ENCODE measurements around the gene VAC14.
"Not testable (repeated sequence)": the region's sequence is repeated elsewhere in the genome, so short reads cannot be mapped to it uniquely, and the experiment has no call there.

The VAC14 gene

GRCh38 chr16:70681382-70682238 is 119.3 kb downstream of the VAC14 start:
- no peak for DNase-seq (ENCODE audit: low read depth in 2 of 2)

DNA sequence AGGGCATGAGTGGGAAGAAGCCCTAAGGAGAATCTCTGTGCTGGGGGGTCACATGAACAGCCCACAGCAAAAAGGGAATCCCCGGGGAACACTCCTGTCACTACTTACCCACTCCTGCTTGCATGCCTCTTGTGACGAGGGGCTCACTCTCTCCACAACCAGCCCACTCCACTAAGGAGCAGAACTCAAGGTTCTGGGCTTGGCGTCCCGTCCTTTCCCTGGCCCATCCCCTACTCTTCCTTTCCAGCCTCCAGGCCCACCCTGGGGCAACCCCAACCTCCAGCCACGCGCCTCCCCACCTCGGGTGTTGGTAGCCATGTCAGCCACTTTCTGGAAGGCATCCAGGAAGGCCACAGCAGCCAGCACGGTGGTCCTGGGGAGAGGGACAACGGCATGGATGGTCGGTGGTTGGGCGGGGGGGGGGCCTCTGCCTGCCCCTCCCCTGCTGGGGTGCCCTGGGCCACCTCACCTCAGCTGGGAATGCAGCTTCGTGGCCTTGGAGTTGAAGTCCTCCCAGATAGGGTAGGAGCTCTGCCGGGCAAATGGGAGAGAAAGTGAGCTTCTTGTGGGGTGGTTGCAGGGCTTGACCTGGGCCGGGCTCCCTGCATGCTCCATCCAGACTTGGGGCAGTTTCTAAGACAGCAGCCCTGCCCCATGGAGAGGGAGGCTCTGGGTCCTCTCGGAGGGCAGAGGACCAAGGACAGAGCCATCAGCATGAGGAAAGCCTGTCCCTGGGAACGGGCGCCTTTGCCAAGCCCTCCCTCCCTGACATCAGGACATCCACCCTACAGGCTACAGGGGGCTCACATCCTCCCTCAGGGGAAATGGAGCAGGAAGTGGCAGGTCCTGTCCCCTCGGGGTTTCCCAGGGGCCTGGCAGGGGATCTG is 120.2 kb downstream of the VAC14 start:
- no peak for DNase-seq (ENCODE audit: low read depth in 2 of 2)

- peak in 1 of 2 donors; percentile 6 for DNase-seq (ENCODE audit: low read depth in 2 of 2)
Observed at GRCh38 chr16:70679671-70680494, 121.1 kb downstream of the VAC14 start.

DNA sequence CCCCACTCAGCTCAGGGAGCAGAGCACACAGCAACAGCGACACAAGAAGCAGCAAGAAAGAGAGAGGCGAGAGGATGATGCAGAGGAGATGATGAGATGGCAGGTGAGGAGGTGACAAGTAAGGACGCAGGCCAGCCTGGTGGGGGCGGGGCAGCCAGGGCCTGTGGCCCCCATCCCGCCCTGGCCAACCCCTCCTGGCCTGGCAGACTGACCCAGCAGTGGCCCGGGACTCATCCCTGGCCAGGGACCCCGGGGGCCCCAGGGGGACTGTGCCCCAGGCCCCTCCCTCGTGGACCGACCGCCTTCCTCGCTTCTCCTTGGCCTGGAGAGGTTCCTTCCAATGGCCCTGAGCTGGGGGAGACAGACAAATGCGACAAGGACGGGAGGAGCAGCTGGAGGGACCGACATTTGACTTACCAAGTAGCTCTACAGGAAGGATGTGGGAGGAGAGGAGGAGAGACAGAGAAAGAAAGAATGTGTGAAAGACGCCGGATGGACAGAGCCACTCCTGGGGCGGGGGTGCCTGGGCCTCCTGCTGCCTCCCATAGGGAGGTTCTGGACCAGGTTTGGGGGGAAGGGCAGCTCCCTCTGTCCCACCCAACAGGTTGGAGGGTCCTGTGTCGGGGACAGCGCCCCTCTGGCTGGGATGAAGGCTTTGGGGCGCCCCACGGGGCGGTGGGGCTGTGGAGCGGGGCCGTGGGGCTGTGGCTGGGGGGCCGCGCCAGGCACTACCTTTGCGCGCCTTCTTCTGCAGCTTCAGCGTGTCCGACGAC is 121.9 kb downstream of the VAC14 start:
- DNase-seq (ENCODE audit: low read depth in 2 of 2) = no peak

DNA sequence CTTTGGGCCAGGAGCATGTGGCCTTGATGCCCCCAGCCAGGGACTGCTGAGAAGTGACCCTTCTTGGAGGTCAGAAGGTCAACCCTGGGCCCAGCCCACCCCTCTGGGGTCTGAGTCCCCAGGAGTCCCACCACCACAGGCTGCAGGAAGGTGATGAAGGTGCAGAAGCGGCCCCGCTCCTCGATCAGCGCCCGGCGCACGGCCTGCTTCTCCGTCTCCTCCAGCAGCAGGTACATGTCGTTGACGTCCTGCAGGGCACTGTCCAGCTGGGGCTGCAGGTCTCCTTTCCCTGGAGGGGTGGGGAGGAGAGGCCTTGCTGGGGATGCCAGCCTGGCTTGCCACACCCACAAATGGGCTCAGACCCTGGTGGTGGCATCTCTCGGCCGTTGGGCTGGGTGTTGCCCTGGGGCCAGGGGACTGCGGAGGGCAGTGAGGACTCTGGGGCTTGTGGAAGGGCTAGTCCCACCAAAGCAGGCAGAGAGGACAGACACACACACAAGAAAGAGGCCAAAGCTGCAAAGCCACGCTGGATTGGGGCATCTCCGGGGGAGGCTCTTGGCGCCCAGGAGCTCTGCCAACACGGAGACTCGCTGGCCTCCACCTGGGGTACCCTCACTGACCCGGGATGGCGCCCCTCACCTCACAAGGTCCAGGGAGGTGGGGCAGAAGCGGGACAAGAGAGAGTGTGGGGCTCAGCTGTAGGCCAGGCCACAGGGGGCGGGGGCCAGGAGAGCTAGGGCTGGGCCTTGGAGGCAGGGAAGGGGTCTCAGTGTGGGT is 122.6 kb downstream of the VAC14 start:
- no peak for DNase-seq (ENCODE audit: low read depth in 2 of 2)

DNA sequence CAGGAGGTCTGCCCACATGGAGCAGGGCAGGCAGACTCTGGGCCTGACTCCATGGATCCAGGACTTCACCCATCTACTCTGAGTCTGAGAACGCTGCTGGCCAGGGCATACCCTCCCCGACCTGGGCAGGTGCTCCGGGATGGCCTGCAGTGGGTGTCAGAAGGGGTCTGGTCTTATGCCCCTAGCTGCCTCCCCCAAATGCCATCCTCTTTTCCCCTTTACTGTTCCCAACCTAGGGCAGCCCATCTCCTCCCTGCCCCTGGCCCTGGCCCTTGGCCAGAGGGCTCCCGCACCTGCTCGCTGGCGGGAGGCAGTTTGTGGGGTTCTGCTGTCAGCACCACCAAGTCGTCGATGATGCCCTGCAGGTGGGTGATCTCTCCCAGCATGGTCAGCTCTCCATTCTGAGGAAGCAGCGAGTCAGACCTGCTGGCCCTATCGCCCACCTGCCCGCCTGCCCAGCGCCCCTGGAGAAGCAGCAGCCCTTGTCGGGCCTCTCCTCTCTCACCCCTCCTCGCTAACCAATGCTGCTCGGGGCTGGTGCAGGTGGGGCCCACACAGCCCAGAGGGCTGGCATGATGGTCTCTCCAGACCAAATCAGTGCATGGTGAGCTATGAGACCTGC is 123.3 kb downstream of the VAC14 start:
- no peak for DNase-seq (ENCODE audit: low read depth in 2 of 2)

- no peak for DNase-seq (ENCODE audit: low read depth in 2 of 2)
Observed at GRCh38 chr16:70676675-70677498, 124.1 kb downstream of the VAC14 start.

DNA sequence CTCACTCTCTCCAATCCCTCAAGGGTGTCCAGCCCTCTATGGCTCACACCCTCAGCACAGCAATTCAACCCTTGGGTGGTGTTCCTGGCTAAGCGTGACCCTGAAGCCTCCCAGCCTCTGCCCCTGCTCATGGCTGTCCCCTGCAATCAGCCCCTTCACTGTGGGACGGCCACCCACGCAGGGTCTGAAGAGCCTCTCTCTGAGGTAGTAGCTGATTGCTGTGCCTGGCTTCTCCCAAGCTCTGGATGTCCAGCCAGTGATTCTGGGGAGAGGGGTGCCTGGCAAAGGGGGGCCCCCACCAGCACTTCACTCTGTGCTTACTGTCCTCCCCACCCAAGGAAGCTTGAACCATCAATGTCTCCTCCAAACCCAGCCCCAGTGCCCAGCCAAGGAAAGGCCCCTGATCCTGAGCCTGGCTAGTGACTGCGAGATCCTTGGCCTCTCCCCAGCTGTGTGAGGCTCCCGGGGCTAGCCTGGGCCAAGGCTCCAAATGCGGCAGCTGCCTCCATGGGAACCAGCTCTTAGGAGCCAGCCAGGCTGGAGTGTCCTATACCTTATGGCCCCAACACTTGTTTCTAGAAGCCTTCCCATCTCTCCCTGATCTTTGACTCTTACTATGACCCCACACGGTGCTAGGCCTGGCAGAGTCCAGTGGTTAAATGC is 125.0 kb downstream of the VAC14 start:
- no peak for DNase-seq (ENCODE audit: low read depth in 2 of 2)

DNA sequence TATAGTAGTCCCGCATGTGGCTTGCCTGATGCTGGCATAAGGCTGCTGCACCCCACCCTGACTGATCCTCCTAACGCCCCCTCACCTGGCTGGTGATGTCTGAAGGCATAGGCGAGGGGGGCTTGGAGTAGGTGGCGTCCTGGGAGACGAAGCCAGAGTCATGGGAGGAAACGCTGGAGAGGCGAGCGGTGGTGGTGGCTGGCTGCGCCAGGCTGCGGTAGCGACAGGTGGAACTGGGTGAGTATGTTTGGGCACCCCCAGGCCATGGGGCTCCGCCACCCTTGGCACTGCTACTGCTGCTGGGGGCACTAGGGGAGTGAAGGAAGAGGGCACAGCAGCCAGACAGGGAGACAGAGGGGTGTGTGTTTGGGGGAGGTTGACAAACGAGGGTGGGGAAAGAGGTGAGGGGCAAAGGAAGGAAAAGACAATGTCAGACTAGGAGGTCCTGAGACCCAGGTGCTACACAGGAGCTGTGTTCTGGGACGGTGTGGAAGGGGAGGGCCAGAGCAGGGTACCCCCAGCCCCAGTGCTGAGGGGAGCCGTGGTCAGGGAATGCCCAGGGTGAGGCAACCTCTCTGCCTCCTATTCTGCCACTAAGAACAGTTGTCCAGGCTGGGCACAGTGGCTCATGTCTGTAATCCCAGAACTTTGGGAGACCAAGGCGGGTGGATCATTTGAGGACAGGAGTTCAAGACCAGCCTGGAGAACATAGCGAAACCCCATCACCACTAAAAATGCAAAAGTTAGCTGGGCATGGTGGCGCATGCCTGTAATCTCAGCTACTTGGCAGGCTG is 126.5 kb downstream of the VAC14 start:
- DNase-seq (ENCODE audit: low read depth in 2 of 2) = no peak

DNA sequence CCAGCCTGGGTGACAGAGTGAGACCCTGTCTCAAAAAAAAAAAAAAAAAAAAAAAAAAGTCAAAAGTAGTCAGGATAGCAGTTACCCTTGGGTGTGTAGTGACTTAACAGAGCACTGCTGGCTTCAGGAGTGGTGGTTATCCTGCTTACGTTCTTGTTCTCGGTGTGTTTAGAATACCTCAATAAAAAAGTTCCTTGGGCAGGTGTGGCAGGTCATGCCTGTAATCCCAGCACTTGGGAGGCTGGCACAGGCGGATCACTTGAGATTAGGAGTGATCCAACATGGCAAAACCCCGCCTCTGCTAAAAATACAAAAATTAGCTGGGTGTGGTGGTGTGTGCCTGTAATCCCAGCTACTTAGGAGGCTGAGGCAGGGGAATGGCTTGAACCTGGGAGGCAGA is 130.0 kb downstream of the VAC14 start:
- not testable (repeated sequence) for DNase-seq (ENCODE audit: low read depth in 2 of 2)

DNA sequence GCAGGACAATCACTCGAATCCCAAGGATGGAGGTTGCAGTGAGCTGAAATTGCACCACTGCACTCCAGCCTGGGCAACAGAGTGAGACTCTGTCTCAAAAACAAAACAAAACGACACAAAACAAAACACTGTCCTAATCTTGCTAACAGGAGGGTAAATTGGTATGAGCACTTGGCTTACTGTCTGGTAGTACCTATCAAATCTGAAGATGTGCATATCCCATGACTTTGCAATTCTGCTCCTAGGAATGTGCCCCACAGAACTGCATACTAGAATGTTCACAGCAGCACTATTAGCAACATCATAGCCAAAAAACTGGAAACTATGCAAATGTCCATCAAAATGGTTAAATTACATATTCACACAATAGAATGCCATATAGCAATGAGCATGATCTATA is 130.8 kb downstream of the VAC14 start:
- DNase-seq (ENCODE audit: low read depth in 2 of 2) = no peak

DNA sequence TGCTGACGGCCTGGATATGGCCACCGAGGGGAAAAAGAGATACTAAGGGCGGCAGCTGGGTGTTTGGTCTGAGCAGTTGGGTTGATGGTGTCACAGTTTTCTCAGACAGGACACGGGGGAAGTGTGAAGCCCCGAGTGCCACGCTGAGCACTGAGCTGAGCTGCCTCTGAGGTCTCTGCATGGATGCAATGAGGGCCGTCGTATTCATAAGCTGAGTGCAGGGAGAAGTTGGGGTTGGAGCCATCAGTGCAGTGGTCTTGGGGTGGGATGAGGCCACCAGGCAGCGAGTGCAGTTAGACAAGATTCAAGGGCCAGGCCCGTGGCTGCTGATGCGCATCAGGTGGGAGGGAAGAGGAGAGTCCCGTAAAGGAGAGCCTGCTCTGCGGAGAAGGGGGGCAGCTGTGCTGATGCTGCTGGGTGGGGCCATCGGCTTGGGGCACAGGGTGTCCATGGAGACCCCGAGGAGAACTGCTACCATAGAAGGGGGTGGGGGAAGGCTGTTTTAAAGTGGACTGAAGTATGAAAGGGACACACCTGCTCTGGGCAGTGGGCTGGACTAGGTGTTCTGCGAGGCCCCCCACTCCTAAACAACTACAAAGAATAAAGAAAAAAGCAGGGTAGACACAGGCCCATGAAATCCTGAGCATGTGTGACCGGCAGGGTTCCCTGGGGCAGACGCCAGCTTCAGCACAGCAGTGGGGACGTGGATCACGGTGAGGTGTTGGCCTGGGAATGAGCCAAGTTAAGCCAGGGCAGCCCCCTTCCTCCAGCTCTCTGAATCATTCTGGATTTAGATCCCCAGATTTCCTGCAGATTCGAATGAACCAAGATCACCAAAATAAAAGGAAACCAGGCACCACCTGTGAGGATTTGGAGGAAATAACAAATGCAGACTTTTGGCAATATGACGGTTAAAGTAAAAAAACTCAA is 134.9 kb downstream of the VAC14 start:
- DNase-seq (ENCODE audit: low read depth in 2 of 2) = no peak

DNA sequence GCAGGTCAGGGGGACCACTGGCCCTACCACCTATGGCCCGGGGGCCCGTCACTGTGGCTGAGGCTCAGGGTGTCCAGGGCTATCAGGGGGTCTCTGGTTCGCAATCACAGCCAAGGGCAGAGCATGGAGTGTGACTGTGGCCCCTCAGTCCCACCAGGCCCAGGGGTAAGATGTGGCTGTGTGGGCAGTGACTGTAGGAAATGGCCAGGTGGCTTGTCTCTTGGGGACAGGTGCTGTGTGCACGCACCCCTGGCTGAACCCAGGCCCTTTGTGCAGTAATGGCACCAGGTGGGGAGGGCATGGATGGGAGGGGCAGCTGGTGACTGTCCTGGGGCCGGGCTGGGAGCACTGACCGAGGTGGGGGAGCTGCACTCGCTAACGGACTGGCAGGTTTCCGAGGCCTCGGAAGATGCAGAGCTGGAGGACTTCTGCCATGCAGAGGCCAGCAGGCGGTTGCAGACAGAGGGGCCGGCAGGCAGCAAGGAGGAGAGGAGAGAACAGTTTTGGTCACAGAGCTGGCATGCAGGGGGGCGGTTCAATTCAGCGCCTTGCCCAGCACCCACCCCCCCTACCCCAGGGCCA is 135.8 kb downstream of the VAC14 start:
- DNase-seq (ENCODE audit: low read depth in 2 of 2) = no peak

DNA sequence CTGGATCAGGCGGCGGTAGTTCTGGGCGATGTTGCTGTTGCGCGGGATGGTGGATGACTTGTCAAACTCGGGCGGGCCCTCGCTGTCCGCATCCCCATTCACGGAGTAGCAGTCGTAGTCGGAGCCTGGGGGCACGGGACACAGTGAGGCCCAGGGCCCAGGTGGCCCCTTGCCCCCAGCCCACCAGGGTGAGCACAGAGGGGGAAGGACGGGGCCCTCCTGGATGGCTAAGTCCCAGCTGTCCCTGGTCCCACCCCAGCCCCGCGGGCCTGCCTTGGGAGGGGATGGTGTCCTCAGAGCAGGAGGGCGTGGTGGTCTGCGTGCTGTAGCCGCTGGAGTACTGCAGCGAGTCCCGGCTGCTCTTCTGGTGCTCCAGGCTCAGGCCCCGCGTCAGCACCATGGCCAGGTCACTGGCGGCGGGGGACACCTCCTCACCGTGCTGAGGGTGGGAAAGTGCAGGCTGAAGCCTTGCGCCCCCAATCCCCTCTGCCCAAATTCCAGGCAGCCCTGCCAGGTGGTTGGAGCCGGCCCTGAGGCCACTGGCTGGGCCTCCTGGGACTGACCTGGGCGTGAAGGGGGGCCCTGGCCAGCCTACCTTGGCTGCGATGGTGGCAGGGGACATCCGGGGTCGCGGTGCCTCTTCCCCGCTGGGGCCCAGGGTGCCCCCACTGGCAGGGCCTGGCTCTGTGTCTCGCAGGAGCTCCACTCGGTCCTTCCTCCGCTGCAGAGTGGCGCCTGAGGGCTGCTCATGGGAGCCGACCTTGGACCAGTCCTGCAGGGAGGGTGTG is 136.4 kb downstream of the VAC14 start:
- no peak for DNase-seq (ENCODE audit: low read depth in 2 of 2)

Measured in stimulated activated CD4-positive, alpha-beta T cell treated with anti-CD3 and anti-CD28 coated beads, Interleukin-15, amount 100 ng/mL, for 48 hours (primary cell).